Glomerular endothelial cell (primary cell): ENCODE data around the gene SYNE2. TPM values are rescaled to one million over a fixed set of nuclear protein-coding genes. Genes with fewer than 3 reads are reported as not detected.

ENCODE experiments used
- DNase-seq: peaks from one replicate; pipeline ENCODE4 v3.0.0-alpha.2; 2011; ENCODE audit warnings: low read depth, low spot score; ENCODE audit errors: extremely low read depth
- total RNA-seq: library from RNA; depleted of rRNA; stranded (reverse); fragments of >200 nt; gene quantifications from 2 replicates; pipeline ENCODE4 v1.2.3, GENCODE V29; 2015

Gene SYNE2
- total RNA-seq, 1 donor from 2014 or later: 35.6 TPM

DNA sequence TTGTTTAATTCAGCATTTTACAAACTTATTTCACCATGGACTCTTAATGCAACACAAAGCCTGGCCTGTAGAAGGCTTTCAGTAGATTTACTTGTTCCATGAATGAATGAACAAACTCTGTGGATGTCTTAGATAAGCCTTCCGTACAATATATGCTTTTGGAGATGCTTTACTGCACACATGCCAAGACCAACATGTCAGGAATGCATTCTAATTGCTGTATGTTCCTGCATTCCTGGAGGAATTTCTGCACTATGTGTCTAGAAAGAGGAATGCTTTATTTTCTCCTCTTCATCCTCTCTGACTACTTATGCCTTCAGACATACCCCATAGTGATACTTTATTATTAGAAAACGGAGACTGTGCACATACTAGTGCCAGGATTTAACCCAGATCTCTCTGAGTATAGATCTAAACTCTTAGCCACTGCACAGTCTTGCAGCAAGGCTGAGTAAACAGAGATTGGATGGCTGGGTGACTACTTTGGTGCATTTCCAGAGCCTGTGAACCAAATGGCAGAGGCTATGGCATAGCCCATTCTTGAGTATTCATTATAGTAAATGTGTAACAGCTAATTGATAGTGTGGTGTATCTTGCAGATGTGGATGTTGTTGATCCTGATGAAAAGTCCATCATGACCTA lies 108.2 kb downstream of the SYNE2 start:
- no peak for DNase-seq

DNA sequence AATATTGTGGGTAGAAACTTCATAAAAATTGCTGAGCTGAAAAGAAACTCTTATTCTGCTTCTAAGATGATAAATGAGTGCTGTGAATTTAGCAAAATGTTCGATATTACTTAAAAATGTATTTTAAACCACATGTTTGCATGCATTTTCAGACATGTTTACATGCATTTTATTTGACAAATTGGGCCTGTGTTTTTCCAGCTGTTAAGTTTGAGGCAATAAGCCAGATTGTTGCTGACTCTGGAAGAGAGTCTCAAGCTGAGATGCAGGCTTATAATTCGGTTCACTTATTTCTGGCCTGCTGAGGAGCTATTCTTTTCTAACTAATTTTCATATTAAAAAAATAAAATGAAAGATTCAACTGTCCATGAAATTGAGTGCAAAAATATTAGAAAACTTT lies 110.1 kb downstream of the SYNE2 start:
- no peak for DNase-seq

- no peak for DNase-seq
These were observed 110.6 kb downstream of the SYNE2 start for GRCh38 chr14:63963439-63963838.

DNA sequence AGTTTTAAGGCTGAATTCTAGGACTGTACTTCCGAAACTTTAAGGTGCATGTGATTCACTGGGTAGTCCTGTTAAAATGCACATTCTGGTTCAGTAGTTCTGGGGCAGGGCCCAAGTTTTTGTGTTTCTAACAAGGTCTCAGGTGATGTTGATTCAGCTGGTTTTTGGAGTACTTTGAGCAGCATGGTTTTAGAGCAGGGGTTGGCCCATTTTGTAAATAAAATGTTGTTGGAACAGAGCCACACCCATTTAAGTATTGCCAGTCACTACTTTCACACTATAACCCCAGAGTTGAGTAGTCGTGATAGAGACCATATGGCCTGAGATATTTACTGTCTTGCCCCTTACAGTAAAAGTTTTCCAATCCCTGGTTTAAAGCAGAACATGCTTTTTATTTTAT lies 111.3 kb downstream of the SYNE2 start:
- no peak for DNase-seq

DNA sequence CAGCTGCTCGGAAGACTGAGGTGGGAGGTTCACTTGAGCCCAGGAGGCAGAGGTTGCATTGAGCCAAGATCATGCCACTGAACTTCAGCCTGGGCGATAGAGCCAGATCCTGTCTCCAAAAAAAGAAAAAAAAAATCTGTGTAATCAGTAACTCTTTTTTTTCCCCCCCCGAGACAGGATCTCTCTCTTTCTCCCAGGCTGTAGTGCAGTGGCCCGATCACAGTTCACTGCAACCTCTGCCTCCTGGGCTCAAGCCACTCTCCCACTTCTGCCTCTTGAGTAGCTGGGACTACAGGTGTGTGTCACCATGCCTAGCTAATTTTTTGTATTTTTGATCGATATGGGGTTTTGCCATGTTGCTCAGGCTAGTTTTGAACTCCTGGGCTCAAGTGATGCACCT lies 113.6 kb downstream of the SYNE2 start:
- DNase-seq: no peak

- DNase-seq: no peak
These were observed 119.6 kb downstream of the SYNE2 start for GRCh38 chr14:63972323-63972932.

GRCh38 chr14:63974176-63974575 lies 121.4 kb downstream of the SYNE2 start:
- DNase-seq: no peak

GRCh38 chr14:63981569-63981968 lies 128.8 kb downstream of the SYNE2 start:
- DNase-seq: no peak

DNA sequence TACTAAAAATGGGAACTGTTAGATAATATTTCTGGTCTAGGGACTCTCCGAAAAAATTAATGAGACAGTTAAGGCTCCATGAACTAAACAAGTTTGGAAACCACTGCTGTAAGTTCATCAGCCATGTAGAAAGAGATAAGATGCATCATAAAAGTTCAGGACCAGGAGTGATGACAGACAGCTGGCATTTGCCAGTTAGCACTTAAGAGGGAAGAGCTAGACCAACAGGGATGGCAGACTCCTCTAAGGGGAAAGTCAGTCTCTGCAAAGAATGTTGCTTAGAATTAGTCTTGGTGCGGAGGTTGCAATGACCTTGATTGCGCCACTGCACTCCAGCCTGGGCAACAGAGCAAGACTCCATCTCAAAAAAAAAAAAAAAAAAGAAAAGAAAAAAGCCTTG lies 129.4 kb downstream of the SYNE2 start:
- DNase-seq: no peak

- no peak for DNase-seq
These were observed 129.8 kb downstream of the SYNE2 start for GRCh38 chr14:63982629-63983028.

GRCh38 chr14:63986789-63987533 lies 134.2 kb downstream of the SYNE2 start:
- DNase-seq: no peak

DNA sequence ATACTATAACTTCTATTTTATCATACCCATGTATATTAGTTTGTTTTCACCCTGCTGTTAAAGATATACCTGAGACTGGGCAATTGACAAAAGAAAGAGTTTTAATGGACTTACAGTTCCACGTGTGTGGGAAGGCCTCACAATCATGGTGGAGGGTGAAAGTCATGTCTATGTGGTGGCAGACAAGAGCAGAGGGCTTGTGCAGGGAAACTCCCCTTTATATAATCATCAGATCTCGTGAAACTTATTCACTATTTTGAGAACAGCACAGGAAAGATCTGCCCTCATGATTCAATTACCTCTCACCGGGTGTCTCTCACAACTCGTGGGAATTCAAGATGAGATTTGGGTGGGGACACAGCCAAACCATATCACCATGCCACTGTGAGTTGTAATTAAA lies 135.8 kb downstream of the SYNE2 start:
- no peak for DNase-seq

DNA sequence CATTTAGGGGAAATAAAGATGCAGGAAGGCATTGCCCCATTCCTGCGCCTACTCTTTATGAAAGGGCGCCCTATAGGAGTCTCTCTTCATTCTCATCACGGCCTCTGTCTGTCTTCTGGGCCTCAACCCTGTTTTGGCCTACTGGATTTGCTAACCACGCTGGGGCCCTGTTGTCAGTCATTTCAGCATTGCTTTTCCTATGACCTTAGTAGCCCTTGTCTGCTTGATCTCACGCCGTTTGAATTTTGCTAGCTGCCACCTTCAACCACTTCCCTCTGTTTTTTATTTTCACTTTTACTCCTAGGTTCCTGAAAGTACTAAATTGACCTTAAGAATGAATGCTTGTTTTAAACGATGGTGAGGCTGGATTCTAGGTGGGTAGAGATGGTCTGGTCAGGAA lies 139.0 kb downstream of the SYNE2 start:
- no peak for DNase-seq

GRCh38 chr14:63992858-63993257 lies 140.1 kb downstream of the SYNE2 start:
- DNase-seq: no peak

DNA sequence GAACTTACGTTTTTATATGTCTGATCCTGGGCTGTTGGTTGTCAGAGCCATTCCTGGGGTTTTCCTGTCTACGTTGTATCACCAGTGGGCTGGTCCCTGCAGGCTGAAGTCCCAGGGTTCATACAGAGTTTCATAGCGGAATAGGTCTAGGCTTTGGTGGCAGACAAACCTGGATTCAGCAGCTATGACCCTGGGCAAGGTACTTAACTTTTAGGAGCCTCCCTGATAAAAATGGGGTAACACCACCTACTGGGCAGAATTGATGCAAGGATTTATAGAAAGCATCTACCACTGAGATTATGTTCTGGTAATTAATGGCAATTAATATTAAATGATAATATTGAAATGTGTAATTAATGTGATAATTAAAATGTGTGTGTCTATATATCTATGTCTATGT lies 141.2 kb downstream of the SYNE2 start:
- DNase-seq: no peak

- DNase-seq: no peak
These were observed 142.5 kb downstream of the SYNE2 start for GRCh38 chr14:63995285-63995684.

DNA sequence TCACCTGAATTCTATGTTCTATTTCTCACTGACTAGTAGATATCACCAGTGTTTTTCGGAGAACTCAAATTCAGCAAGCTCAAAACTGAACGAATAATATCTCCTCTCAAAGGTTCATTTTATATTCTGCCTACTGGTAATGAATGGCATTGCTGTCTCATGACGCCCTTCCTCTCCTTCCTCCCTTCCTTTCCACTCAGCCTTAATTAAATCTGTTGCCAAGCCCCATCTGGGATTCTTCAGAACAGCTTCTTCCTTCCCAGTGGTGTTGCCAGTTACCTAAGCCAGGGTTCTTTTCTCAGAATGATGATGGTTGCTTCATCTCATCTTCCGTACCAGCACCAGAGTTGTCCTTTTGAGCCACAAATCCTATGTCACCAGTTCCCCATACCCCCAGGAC lies 143.2 kb downstream of the SYNE2 start:
- no peak for DNase-seq

GRCh38 chr14:63996625-63997220 lies 143.9 kb downstream of the SYNE2 start:
- DNase-seq: no peak

DNA sequence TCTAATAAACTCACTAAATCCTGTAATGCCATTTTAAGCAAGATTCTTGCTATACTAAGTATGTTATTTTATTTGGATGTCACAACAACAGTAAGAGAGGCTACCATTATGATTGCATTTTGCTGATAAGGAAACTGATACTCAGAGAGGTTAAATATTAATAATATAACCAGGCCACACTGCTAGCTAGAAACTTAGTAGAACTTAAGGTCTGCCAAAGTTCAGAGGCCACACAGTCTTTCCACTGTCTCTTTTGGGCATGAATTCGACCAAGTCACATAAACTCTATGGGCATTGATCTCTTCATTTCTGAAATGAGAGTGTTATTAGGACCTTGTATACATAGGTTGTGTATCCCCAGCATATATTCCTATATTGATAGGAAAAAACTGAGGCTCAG lies 147.9 kb downstream of the SYNE2 start:
- DNase-seq: no peak

DNA sequence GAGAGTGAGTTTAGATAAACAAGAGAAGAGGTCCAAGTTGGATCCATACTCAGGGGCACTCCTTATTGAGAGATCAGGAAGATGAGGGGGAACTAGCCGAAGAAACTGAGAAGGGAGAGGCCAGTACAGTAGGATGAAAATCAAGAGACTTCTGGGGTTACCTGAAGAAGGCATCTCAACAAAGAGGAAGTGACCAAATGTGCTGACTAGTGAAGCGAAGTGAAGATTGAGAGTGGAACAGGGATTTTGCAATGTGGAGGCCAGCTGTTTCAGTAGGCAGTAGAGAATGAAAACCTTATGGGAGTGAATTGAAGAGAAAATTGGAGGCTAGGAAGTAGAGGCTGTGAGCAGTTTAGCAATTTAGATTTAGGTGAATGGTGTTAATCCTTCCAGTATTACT lies 153.0 kb downstream of the SYNE2 start:
- DNase-seq: no peak

DNA sequence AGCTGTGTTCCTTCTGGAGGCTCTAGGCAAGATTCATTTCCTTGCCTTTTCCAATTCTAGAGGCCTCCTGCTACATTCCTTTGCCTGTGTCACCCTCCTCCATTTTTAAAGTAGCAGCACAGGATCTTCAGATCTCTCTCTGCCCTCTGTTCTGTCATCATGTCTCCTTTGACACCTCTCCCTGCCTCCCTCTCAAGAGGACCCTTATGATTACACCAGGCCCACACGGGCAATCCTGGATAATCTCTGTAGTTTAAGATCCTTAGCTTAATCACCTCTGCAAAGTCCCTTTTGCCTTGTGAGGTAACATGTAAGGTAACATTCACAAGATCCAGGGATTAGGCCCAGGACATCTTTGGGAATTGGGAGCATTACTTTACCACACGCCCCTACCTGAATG lies 155.2 kb downstream of the SYNE2 start:
- no peak for DNase-seq

- no peak for DNase-seq
These were observed 159.2 kb downstream of the SYNE2 start for GRCh38 chr14:64012003-64012402.
